ENCODE measurements around the gene NCOR1.
"Not testable (repeated sequence)": the region's sequence is repeated elsewhere in the genome, so short reads cannot be mapped to it uniquely, and the experiment has no call there.

Gene NCOR1

GRCh38 chr17:16178836-16179235 is 36.5 kb downstream of the NCOR1 start:
- no peak overlapping the region for H3K4me3 ChIP-seq (ENCODE audit: low read depth, low read length)
- no peak overlapping the region for H4K8ac ChIP-seq (ENCODE audit: low read depth, low read length)
- no peak overlapping the region for H2BK120ac ChIP-seq (ENCODE audit: insufficient read depth, low read length, poor library complexity)
- H3K4me2 ChIP-seq (ENCODE audit: low read length), result no peak overlapping the region
- H3K9me3 ChIP-seq (ENCODE audit: insufficient read depth, low read depth, low read length), result no peaks in the 10 kb centered on the region
- peaks cover 0 to 3% of the 10 kb centered on the region in 2 experiments for H3K36me3 ChIP-seq (ENCODE audit: control insufficient read depth in 1 of 2, insufficient read depth in 2 of 2, low read length in 2 of 2)
- no peak overlapping the region for H2BK12ac ChIP-seq (ENCODE audit: low read length)
- H3K79me1 ChIP-seq (ENCODE audit: low read length), result no peaks in the 10 kb centered on the region
- H4K12ac ChIP-seq (ENCODE audit: low read depth, low read length), result no peak overlapping the region
- H2AK5ac ChIP-seq (ENCODE audit: low read length), result no peak overlapping the region
- H3K4me1 ChIP-seq (ENCODE audit: control insufficient read depth in 1 of 2, insufficient read depth in 2 of 2, low read length in 2 of 2), result no peaks in the 10 kb centered on the region
- no peak for DNase-seq
- no peak overlapping the region for H3K9ac ChIP-seq (ENCODE audit: low read length)
- no peak overlapping the region for H3K23ac ChIP-seq (ENCODE audit: low read length)
- H3K14ac ChIP-seq (ENCODE audit: low read length), result no peak overlapping the region
- no peak overlapping the region for H4K91ac ChIP-seq (ENCODE audit: low read depth, low read length)
- H3K27me3 ChIP-seq (ENCODE audit: insufficient read depth, low read length), result no peaks in the 10 kb centered on the region
- H3K79me2 ChIP-seq (ENCODE audit: control insufficient read depth, insufficient read depth, low read length, poor library complexity), result no peaks in the 10 kb centered on the region
- no peak overlapping the region for H2BK5ac ChIP-seq (ENCODE audit: low read depth, low read length, poor library complexity)
- WGBS (ENCODE audit: extremely low coverage, insufficient coverage, insufficient read length), result no CpG with 5 or more reads among the region's 5 CpGs
- H3K18ac ChIP-seq (ENCODE audit: low read length), result no peak overlapping the region
- H3K4ac ChIP-seq (ENCODE audit: low read depth, low read length), result no peak overlapping the region
- H3K27ac ChIP-seq (ENCODE audit: low read depth, low read length), result no peak overlapping the region
- H2AFZ ChIP-seq (ENCODE audit: insufficient read depth, low read length, poor library complexity), result no peak overlapping the region

- H3K79me1 ChIP-seq (ENCODE audit: low read length), result no peaks in the 10 kb centered on the region
- no peak overlapping the region for H3K9ac ChIP-seq (ENCODE audit: low read length)
- H3K27me3 ChIP-seq (ENCODE audit: insufficient read depth, low read length), result no peaks in the 10 kb centered on the region
- H3K18ac ChIP-seq (ENCODE audit: low read length), result no peak overlapping the region
- H3K4me3 ChIP-seq (ENCODE audit: low read depth, low read length), result no peak overlapping the region
- no peak overlapping the region for H2AK5ac ChIP-seq (ENCODE audit: low read length)
- H4K8ac ChIP-seq (ENCODE audit: low read depth, low read length), result no peak overlapping the region
- peaks cover 0 to 3% of the 10 kb centered on the region in 2 experiments for H3K36me3 ChIP-seq (ENCODE audit: control insufficient read depth in 1 of 2, insufficient read depth in 2 of 2, low read length in 2 of 2)
- H3K14ac ChIP-seq (ENCODE audit: low read length), result no peak overlapping the region
- H3K27ac ChIP-seq (ENCODE audit: low read depth, low read length), result no peak overlapping the region
- no peak overlapping the region for H2AFZ ChIP-seq (ENCODE audit: insufficient read depth, low read length, poor library complexity)
- no peak for DNase-seq
- H4K12ac ChIP-seq (ENCODE audit: low read depth, low read length), result no peak overlapping the region
- H4K91ac ChIP-seq (ENCODE audit: low read depth, low read length), result no peak overlapping the region
- H3K23ac ChIP-seq (ENCODE audit: low read length), result no peak overlapping the region
- H3K9me3 ChIP-seq (ENCODE audit: insufficient read depth, low read depth, low read length), result no peaks in the 10 kb centered on the region
- no peak overlapping the region for H2BK12ac ChIP-seq (ENCODE audit: low read length)
- no CpG with 5 or more reads among the region's 7 CpGs for WGBS (ENCODE audit: extremely low coverage, insufficient coverage, insufficient read length)
- H3K4me1 ChIP-seq (ENCODE audit: control insufficient read depth in 1 of 2, insufficient read depth in 2 of 2, low read length in 2 of 2), result no peaks in the 10 kb centered on the region
- H3K4me2 ChIP-seq (ENCODE audit: low read length), result no peak overlapping the region
- H3K79me2 ChIP-seq (ENCODE audit: control insufficient read depth, insufficient read depth, low read length, poor library complexity), result no peaks in the 10 kb centered on the region
- H2BK120ac ChIP-seq (ENCODE audit: insufficient read depth, low read length, poor library complexity), result no peak overlapping the region
- no peak overlapping the region for H2BK5ac ChIP-seq (ENCODE audit: low read depth, low read length, poor library complexity)
- no peak overlapping the region for H3K4ac ChIP-seq (ENCODE audit: low read depth, low read length)
Observed at GRCh38 chr17:16171613-16172012, 43.7 kb downstream of the NCOR1 start.

DNA sequence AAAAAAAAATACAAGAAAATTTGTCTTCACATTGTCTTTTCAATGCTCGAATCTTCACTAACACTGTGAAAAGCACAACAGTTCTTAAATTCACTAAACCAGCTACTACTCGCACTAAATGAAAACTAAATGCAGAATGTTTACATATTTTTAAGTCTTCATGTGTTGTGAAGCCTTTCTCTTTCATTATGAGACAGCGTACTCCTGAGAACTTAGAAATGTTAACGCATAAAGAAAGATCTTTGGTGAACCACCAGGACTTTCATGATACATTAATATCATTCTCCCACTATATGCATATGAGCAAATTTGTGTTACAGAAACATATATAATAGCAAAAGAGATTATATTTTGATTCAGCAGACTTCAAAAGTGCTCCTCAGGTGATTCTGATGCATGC is 48.6 kb downstream of the NCOR1 start:
- H3K4me2 ChIP-seq (ENCODE audit: low read length); H3K27me3 ChIP-seq (ENCODE audit: insufficient read depth, low read length); H3K9ac ChIP-seq (ENCODE audit: low read length); H4K8ac ChIP-seq (ENCODE audit: low read depth, low read length); H3K79me2 ChIP-seq (ENCODE audit: control insufficient read depth, insufficient read depth, low read length, poor library complexity); H3K4me1 ChIP-seq (ENCODE audit: control insufficient read depth in 1 of 2, insufficient read depth in 2 of 2, low read length in 2 of 2); H3K14ac ChIP-seq (ENCODE audit: low read length); H3K9me3 ChIP-seq (ENCODE audit: insufficient read depth, low read depth, low read length); H3K27ac ChIP-seq (ENCODE audit: low read depth, low read length); H4K91ac ChIP-seq (ENCODE audit: low read depth, low read length); H2BK5ac ChIP-seq (ENCODE audit: low read depth, low read length, poor library complexity); H3K4me3 ChIP-seq (ENCODE audit: low read depth, low read length); H2BK12ac ChIP-seq (ENCODE audit: low read length); H3K23ac ChIP-seq (ENCODE audit: low read length); H3K79me1 ChIP-seq (ENCODE audit: low read length); H3K4ac ChIP-seq (ENCODE audit: low read depth, low read length); H3K36me3 ChIP-seq (ENCODE audit: control insufficient read depth in 1 of 2, insufficient read depth in 2 of 2, low read length in 2 of 2); H3K18ac ChIP-seq (ENCODE audit: low read length); H2BK120ac ChIP-seq (ENCODE audit: insufficient read depth, low read length, poor library complexity); H4K12ac ChIP-seq (ENCODE audit: low read depth, low read length); H2AK5ac ChIP-seq (ENCODE audit: low read length); DNase-seq; H2AFZ ChIP-seq (ENCODE audit: insufficient read depth, low read length, poor library complexity): not testable (repeated sequence)
- WGBS (ENCODE audit: extremely low coverage, insufficient coverage, insufficient read length), result 100% methylated on average over 1 of the region's 4 CpGs

- no CpG with 5 or more reads among the region's 3 CpGs for WGBS (ENCODE audit: extremely low coverage, insufficient coverage, insufficient read length)
- Histone ChIP-seq H3K4me1 (ENCODE audit: control insufficient read depth in 1 of 2, insufficient read depth in 2 of 2, low read length in 2 of 2) (no peaks in the 10 kb centered on the region), H3K9ac (ENCODE audit: low read length) (no peak overlapping the region), H3K9me3 (ENCODE audit: insufficient read depth, low read depth, low read length) (no peaks in the 10 kb centered on the region), H2BK12ac (ENCODE audit: low read length) (no peak overlapping the region), H4K12ac (ENCODE audit: low read depth, low read length) (no peak overlapping the region), H2BK5ac (ENCODE audit: low read depth, low read length, poor library complexity) (no peak overlapping the region), H3K18ac (ENCODE audit: low read length) (no peak overlapping the region), H2AFZ (ENCODE audit: insufficient read depth, low read length, poor library complexity) (no peak overlapping the region), H3K27ac (ENCODE audit: low read depth, low read length) (no peak overlapping the region), H2AK5ac (ENCODE audit: low read length) (no peak overlapping the region), H3K23ac (ENCODE audit: low read length) (no peak overlapping the region), H3K14ac (ENCODE audit: low read length) (no peak overlapping the region), H3K4ac (ENCODE audit: low read depth, low read length) (no peak overlapping the region), H2BK120ac (ENCODE audit: insufficient read depth, low read length, poor library complexity) (no peak overlapping the region), H3K36me3 (ENCODE audit: control insufficient read depth in 1 of 2, insufficient read depth in 2 of 2, low read length in 2 of 2) (peaks cover 6 to 8% of the 10 kb centered on the region in 2 experiments), H3K79me1 (ENCODE audit: low read length) (no peaks in the 10 kb centered on the region), H4K8ac (ENCODE audit: low read depth, low read length) (no peak overlapping the region), H3K79me2 (ENCODE audit: control insufficient read depth, insufficient read depth, low read length, poor library complexity) (no peaks in the 10 kb centered on the region), H3K4me2 (ENCODE audit: low read length) (no peak overlapping the region), H3K27me3 (ENCODE audit: insufficient read depth, low read length) (no peaks in the 10 kb centered on the region), H3K4me3 (ENCODE audit: low read depth, low read length) (no peak overlapping the region), H4K91ac (ENCODE audit: low read depth, low read length) (no peak overlapping the region)
- DNase-seq, result no peak
Observed at GRCh38 chr17:16158714-16159113, 56.6 kb downstream of the NCOR1 start.
